ENCODE results near the gene AFP. TPM values are rescaled to one million over a fixed set of nuclear protein-coding genes. Genes with fewer than 3 reads are reported as not detected.

The AFP gene
- total and polyA plus RNA-seq, 2 of the 13 experiments (the other 11 are each of a cell fraction or from before 2014, with no cell fraction given) = 9,434 to 13,105 TPM

GRCh38 chr4:73450398-73451004, 14.5 kb downstream of the AFP start (continued):
- TF ChIP-seq KMT2A (CRISPR knock-in tag; IDR thresholded peaks at IDR 0.05) = no peak
- TF ChIP-seq RORA (CRISPR knock-in tag; IDR thresholded peaks at IDR 0.05) = 0 out of 2 replicates have a peak, but pooled peaks have one; percentile 36
- TF ChIP-seq HDAC1 (CRISPR knock-in tag; IDR thresholded peaks at IDR 0.05) = no peak
- peak; percentile 72 for TF ChIP-seq POLR2AphosphoS5 (IDR thresholded peaks at IDR 0.05; ENCODE audit: low read depth, low read length)

- DNase-seq (ENCODE audit: low spot score) = no peak
- ATAC-seq = 0 out of 3 replicates have a peak, but pooled peaks have one; percentile 5
- TF ChIP-seq ZIK1 (CRISPR knock-in tag; IDR thresholded peaks at IDR 0.05; ENCODE audit: borderline replicate concordance, low read depth) = no peak
- TF ChIP-seq POLR2AphosphoS5 (IDR thresholded peaks at IDR 0.05; ENCODE audit: low read depth, low read length) = peak; percentile 70
- no peak for TF ChIP-seq PLSCR1 (CRISPR knock-in tag; IDR thresholded peaks at IDR 0.05; ENCODE audit: borderline replicate concordance)
- no peak for TF ChIP-seq ZNF44 (CRISPR knock-in tag; IDR thresholded peaks at IDR 0.05)
- TF ChIP-seq SMAD9 (CRISPR knock-in tag; IDR thresholded peaks at IDR 0.05) = no peak
- no peak for TF ChIP-seq GLI4 (CRISPR knock-in tag; IDR thresholded peaks at IDR 0.05; ENCODE audit: borderline replicate concordance)
- 0 out of 2 replicates have a peak, but pooled peaks have one; percentile 50 for TF ChIP-seq ZNF337 (CRISPR knock-in tag; IDR thresholded peaks at IDR 0.05; ENCODE audit: borderline replicate concordance, low read depth)
- no peak for TF ChIP-seq TP53 (CRISPR knock-in tag; conservative IDR thresholded peaks at IDR 0.05)
- TF ChIP-seq POLR2A (IDR thresholded peaks at IDR 0.05; ENCODE audit: insufficient read depth in 1 of 2, low read depth in 2 of 2, low read length in 2 of 2) = peak in 1 of 2 experiments; percentile 47; a peak in 2 of 4 replicates
- TF ChIP-seq SSRP1 (CRISPR knock-in tag; IDR thresholded peaks at IDR 0.05) = peak; percentile 42; the same call in 1 of the 2 replicates
- no peak for TF ChIP-seq JARID2 (CRISPR knock-in tag; IDR thresholded peaks at IDR 0.05; ENCODE audit: insufficient replicate concordance)
- no peak for TF ChIP-seq ZNF562 (CRISPR knock-in tag; IDR thresholded peaks at IDR 0.05; ENCODE audit: borderline replicate concordance)
- no peak for TF ChIP-seq SUZ12 (IDR thresholded peaks at IDR 0.05; ENCODE audit: low read depth, low read length)
- TF ChIP-seq ZNF747 (CRISPR knock-in tag; IDR thresholded peaks at IDR 0.05; ENCODE audit: borderline replicate concordance) = no peak
- peak; percentile 84 for TF ChIP-seq RBM22 (optimal IDR thresholded peaks at IDR 0.05; ENCODE audit: low read length)
- no peak for TF ChIP-seq SP140L (CRISPR knock-in tag; IDR thresholded peaks at IDR 0.05; ENCODE audit: borderline replicate concordance)
- no peak for TF ChIP-seq TEAD3 (CRISPR knock-in tag; optimal IDR thresholded peaks at IDR 0.05; ENCODE audit: borderline replicate concordance)
- TF ChIP-seq ELF1 (CRISPR knock-in tag; IDR thresholded peaks at IDR 0.05) = no peak
- TF ChIP-seq MTERF4 (CRISPR knock-in tag; IDR thresholded peaks at IDR 0.05) = no peak
Observed at GRCh38 chr4:73451404-73451803, 15.4 kb downstream of the AFP start.

More at GRCh38 chr4:73451404-73451803, 15.4 kb downstream of the AFP start:
- intact Hi-C loops (cut with micrococcal nuclease; ENCODE audit: unreplicated experiment) (no loop called here), in situ Hi-C loops (cut with HindIII; ENCODE audit: extremely low pct_ligation_motif_present, low pct_unique_long_range_greater_than_20kb) (loop anchor here (25.0 kb wide), 1 partner anchor 111 kb away; no protein-coding TSS in a partner anchor)
- Histone ChIP-seq H3K4me2 (ENCODE audit: low read depth, low read length) (no peak overlapping the region), H3K9ac (ENCODE audit: insufficient read depth, low read depth, low read length) (no peak overlapping the region), H3K79me2 (ENCODE audit: insufficient read depth, low read length) (no peaks in the 10 kb centered on the region), H3K36me3 (replicated peaks in 1 of 2; ENCODE audit: control insufficient read depth in 1 of 2, insufficient read depth in 2 of 2, low read length in 2 of 2) (peaks cover 5 to 55% of the 10 kb centered on the region in 2 experiments), H3K27ac (ENCODE audit: extremely low read length, insufficient read depth, low read length) (no peak overlapping the region), H3K4me3 (replicated peaks in 1 of 3; ENCODE audit: insufficient read depth in 1 of 3, low read depth in 2 of 3, low read length in 3 of 3) (no peak overlapping the region), H2AFZ (ENCODE audit: low read length) (no peak overlapping the region), H3K9me3 (ENCODE audit: low read length) (no peaks in the 10 kb centered on the region), H4K20me1 (ENCODE audit: insufficient read depth, low read length) (peaks cover 27% of the 10 kb centered on the region), H3K4me1 (ENCODE audit: insufficient read depth, low read length) (peaks cover 58% of the 10 kb centered on the region), H3K27me3 (ENCODE audit: control insufficient read depth in 1 of 2, insufficient read depth in 2 of 2, low read length in 2 of 2) (no peaks in the 10 kb centered on the region)
- no peak for FAIRE-seq
- CTCF ChIA-PET (ENCODE audit: low intra/inter-chr PET ratio, low total read pairs) = no interaction called here
- WGBS (ENCODE audit: low lambda C conversion rate) = 90% methylated on average over 3 of the region's 3 CpGs
- no TSS peak for BruUV-seq (replicated peaks)
- POLR2A ChIA-PET = interaction anchor here (1.3 kb wide), 1 partner anchor 110 kb away, joined by 4 read pairs; no protein-coding TSS in a partner anchor
